HG03066 (cell line): ENCODE measurements around the gene PDCD10.
A peak's percentile ranks its signal among the peaks of the same experiment; 100 is the strongest.

Experiments used
- ATAC-seq: cut with Tn5 transposase; IDR thresholded peaks from one replicate; pipeline ENCODE4 v1.9.1; 2021; ENCODE audit warnings: low read depth; ENCODE audit not compliant: unreplicated experiment

The PDCD10 gene

GRCh38 chr3:167734498-167735232, at the start of gene PDCD10:
Gene PDCD10, minus strand, starts transcription at chr3:167734892. Its CDS starts 14,735 bp downstream, at chr3:167720157.
- peak; percentile 82 for ATAC-seq

- no peak for ATAC-seq
These were observed 49.1 kb upstream of the PDCD10 start for GRCh38 chr3:167783781-167784180.

- no peak for ATAC-seq
These were observed 45.7 kb upstream of the PDCD10 start for GRCh38 chr3:167780214-167780883.

GRCh38 chr3:167777356-167777755, 42.7 kb upstream of the PDCD10 start:
- ATAC-seq: no peak

DNA sequence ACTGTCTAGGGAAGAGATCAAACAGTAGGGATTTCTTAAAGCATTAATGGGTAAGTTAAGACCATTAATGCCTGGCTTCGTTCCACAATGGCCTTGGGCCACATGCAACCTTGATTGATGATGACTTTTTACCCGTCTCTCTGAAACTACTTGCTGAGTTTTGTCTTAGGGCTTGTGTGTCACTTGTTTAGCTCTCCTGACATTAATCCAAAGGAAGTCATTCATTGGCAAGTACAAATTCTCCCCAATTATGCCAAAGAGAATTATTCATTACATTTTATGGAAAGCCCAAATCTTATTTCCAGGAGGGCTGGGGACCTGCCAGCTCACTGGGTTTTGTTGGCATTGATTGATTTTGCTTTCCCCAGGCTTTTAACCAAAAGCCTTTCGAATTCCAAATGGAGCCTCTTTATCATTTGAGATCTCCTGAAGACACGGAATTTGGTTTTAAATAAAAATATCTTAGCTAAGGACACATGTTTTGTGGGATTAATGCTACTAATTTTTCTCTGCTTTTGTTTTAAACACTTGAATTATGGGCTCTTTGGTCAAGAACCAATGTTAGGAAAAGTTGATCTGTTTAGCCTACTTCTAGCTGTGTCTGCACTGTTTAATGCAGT, 41.5 kb upstream of the PDCD10 start:
- ATAC-seq: no peak

DNA sequence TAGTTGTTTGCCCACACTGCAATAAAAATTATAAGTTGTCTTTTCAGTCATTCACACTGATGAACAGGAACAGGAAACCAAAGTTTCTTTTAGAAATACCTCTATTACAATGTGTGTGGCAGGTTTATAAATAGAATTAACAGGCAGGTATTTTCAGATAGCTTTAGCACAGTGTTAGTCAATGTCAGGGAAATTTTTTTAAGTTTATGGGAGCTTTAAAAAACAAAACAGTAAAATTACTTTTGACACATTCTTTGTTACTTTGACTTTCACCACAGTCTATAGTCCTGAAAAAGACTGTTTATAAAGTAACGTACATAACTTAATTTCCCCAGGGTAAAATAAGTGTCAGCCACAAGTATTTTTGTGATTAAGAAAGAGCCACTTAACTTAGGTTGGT, 38.9 kb upstream of the PDCD10 start:
- peak; percentile 89 for ATAC-seq

DNA sequence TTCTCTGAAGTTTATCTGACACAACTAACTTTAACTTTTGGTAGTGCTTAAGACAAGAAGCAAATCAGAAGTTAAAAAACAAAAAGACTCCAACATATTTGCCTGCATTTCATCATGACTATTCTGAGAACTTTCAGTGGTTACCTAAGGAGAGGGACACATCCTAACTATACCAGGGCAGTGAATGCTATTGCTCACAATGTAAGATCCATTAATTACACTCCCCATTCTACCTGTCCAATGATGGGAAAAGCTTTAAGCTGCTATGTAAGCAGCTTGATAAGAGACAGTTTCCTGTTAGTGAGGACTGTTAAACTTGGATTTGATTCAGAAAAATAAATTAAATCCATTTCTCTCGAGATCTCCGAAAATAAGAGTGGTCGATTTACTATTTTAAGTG, 38.3 kb upstream of the PDCD10 start:
- peak; percentile 38 for ATAC-seq

DNA sequence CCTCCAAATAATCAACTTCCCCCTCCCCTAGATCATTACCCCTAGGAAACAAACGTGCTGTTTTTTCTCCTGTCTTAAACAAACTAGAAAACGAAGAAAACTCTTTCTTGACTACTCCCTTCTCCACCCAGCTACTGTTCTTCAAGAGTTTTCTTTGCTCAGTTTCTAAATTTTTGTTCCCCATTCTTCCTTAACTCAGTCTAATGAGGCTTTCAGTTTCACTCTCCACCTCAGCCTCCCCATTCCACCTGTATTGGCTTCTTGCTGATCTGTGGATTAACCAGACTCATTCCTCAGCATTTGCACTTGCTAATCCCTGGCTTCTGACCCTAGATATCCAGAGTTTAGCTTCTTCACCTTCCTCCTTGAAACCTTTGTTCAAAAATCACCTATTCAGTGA, 27.6 kb upstream of the PDCD10 start:
- no peak for ATAC-seq

GRCh38 chr3:167761302-167761701, 26.6 kb upstream of the PDCD10 start:
- ATAC-seq: no peak

GRCh38 chr3:167754049-167754448, 19.4 kb upstream of the PDCD10 start:
- ATAC-seq: no peak

DNA sequence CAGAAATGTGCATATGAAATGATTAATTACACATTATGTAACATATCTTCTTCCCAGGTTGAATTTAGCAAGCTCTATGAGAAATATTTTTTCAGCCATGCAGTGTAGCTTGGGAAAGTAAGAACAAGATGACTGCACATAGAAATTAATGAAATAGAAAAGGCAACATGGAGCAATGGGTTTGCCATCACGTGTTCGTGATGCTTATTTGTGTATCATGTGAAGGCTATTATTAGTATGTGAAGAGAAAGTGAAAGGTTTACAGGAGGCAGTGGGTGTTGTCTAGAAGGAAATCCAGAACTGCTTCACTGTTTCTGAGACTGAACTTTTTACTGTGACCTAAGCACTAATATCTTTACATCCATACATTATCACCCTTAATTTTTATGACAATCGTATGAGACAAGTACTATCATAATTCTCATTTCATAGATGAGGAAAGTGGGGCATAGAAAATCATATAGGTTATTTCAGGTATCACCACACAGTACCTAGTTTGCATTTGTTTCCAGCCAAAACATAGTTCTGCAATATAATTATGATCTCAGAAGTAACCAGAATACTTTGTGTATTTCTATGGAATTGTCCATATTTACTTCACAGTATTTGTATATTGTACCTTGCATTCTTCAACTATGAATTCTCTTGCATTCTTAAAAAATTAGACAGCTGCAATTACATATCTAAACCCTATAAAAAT, 15.7 kb upstream of the PDCD10 start:
- ATAC-seq: peak; percentile 98

DNA sequence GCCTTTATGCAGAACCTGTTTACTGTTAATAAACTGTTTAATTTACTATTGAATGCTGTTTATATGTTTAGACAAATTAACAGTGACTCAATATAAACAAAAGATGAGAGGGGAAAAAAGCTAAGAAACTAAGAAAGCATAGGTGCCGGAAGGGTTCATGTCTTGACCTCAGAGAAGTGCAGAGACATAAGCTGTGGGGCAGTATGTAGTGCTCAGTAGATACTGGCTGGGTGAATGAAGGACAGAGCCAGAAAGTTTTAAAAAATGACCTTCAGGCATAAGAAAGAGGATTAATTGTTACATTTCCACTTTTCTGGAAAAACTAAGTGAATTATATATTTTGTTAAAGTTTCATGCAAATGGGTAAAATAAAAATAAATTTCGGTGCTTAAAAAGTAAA, 15.0 kb upstream of the PDCD10 start:
- no peak for ATAC-seq

DNA sequence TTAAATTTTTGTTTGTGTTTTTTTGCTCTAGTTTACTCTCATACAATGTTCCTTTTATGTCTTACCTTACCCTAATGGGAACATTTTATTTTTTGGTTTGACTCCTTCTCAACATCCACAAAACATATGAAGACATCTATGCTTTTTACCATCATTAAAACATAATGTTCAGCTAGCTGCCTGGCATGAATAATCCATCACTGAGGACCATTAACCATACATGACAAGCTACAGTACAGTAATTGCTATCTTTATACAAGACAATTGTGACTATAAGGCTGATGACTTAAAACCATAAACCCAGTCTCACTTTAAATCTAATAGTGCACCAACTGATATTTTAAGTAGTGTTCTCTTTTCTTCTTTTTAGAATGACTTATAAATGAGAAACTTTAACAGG, 14.5 kb upstream of the PDCD10 start:
- no peak for ATAC-seq

- ATAC-seq: no peak
These were observed 9.1 kb upstream of the PDCD10 start for GRCh38 chr3:167743799-167744198.

DNA sequence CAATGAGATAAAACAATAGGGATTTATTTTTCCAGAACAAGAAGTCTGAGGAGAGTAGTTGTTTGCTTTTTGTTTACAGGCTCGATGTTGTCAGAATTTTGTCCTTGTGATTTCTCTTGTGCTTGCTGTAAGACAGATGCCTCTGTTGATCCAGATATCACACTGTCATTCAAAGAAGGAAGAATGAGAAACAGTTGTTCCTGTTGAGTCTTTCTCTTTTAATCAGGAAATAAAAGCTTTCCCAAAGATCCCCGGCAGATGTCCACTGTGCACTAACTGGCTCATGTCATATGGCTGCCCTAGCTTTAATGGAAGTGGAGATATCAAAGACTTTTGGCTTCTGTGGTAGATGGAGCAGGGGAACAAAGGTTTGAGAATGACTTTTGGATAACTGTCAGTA, 7.6 kb upstream of the PDCD10 start:
- no peak for ATAC-seq

GRCh38 chr3:167740961-167741587, 6.4 kb upstream of the PDCD10 start:
- peak; percentile 89 for ATAC-seq

DNA sequence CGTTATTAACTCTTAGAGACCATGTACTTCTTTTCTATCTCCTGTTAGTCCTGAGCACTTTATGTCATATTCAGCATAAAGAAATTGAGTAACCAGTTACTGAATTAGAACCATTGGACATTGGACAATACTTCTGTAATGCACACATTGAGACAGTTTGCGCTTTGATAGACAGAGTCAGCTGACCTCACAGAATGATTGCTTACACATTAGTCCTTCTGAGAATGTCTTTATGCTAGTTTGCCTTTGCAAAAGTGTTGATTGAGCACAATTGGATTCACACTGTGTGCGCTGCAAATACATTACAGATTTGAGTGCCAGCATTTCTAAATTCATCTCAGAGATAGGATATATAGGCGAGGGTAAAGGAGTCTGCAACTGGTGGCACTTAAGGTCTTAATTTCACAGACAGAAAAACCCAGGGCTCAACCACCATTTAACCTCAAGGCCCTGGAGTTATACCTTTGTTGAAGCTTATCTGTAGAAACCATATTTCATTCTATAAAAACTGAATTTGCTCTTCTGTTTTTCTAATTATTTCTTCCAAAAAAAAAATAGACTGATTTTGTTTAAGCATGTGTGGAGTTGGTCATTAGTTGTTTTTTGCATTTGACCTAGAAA, 4.6 kb upstream of the PDCD10 start:
- no peak for ATAC-seq

GRCh38 chr3:167738037-167738436, 3.3 kb upstream of the PDCD10 start:
- no peak for ATAC-seq

- ATAC-seq: no peak
These were observed 2.3 kb upstream of the PDCD10 start for GRCh38 chr3:167736997-167737396.

GRCh38 chr3:167736264-167736787, 1.6 kb upstream of the PDCD10 start:
- no peak for ATAC-seq
